Ascending aorta (tissue), 2 donors: ENCODE results near the gene RABGEF1. TPM values are rescaled to one million over a fixed set of nuclear protein-coding genes. Genes with fewer than 3 reads are reported as not detected.

Experiments
- DNase-seq, 2 donors: peaks; one replicate each; pipeline ENCODE4 v3.0.0-alpha.2; 2019; ENCODE audit warnings: low spot score in 2 of 2
- H3K27ac ChIP-seq, 2 donors: fragments of 200-600 bp; sonication (generic); one replicate each; pipeline ENCODE4 v1.5.1; 2016 to 2017; ENCODE audit warnings: mild to moderate bottlenecking in 1 of 2
- H3K27me3 ChIP-seq: fragments of 200-600 bp; sonication (generic); one replicate; pipeline ENCODE4 v1.5.1; 2017
- H3K36me3 ChIP-seq, 2 donors: fragments of 200-600 bp; sonication (generic); one replicate each; pipeline ENCODE4 v1.5.1; 2016
- H3K4me1 ChIP-seq, 2 donors: fragments of 200-600 bp; sonication (generic); one replicate each; pipeline ENCODE4 v1.5.1; 2016 to 2017; ENCODE audit warnings: mild to moderate bottlenecking in 1 of 2
- H3K4me3 ChIP-seq, 2 donors: fragments of 200-600 bp; sonication (generic); one replicate each; pipeline ENCODE4 v1.5.1; 2016 to 2017; ENCODE audit warnings: mild to moderate bottlenecking in 1 of 2
- H3K9me3 ChIP-seq, 2 donors: fragments of 200-600 bp; sonication (generic); one replicate each; pipeline ENCODE4 v1.5.1; 2016
- intact Hi-C: fragments of 100-400 bp; cut with DNase I; formaldehyde crosslinking; loops from one replicate; pipeline ENCODE4 v1.15.1; 2023
- total RNA-seq: library from RNA; depleted of rRNA; stranded (reverse); fragments of >200 nt; gene quantifications from one replicate; pipeline ENCODE4 v1.1.0, GENCODE V29; 2016
- TF ChIP-seq, protein P1 (sequence below), 3 experiments: fragments of 200-600 bp in 2 of 3; fragments of 450-650 bp in 1 of 3; sonication (generic) in 2 of 3; IDR thresholded peaks; one replicate each; pipeline ENCODE4 v1.5.1; 2016 to 2019; ENCODE audit warnings: antibody characterized with exemption in 3 of 3, mild to moderate bottlenecking in 1 of 3, moderate library complexity in 1 of 3

The RABGEF1 gene
- total RNA-seq, 1 donor from 2014 or later: 31.6 TPM

DNA sequence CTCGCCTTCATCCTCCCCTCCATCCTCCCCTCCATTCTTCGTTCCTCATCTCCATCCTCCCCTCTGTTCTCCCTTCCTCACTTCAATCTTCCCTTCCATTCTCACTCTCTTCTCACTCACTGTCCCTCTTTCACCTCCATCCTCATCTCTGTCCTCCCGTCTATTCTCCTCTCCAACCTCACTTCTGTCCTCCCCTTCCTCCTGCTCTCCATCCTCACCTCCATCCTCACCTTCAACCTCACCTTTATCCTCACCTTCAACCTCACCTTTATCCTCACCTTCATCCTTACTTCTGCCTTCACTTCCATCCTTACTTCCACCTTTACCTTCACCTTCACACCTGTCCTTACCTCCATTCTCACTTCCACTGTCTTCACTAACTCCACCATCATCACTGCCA, 11.3 kb upstream of the RABGEF1 start:
- intact Hi-C loops: no loop called here
- H3K27ac ChIP-seq: no peak overlapping the region
- DNase-seq: no peak
- no peaks in the 10 kb centered on the region for H3K4me1 ChIP-seq
- H3K27me3 ChIP-seq: no peaks in the 10 kb centered on the region
- H3K36me3 ChIP-seq: peaks cover 2 to 11% of the 10 kb centered on the region in 2 donors
- H3K4me3 ChIP-seq: no peak overlapping the region
- peaks cover 2 to 7% of the 10 kb centered on the region in 2 donors for H3K9me3 ChIP-seq
- TF ChIP-seq, protein P1, sequence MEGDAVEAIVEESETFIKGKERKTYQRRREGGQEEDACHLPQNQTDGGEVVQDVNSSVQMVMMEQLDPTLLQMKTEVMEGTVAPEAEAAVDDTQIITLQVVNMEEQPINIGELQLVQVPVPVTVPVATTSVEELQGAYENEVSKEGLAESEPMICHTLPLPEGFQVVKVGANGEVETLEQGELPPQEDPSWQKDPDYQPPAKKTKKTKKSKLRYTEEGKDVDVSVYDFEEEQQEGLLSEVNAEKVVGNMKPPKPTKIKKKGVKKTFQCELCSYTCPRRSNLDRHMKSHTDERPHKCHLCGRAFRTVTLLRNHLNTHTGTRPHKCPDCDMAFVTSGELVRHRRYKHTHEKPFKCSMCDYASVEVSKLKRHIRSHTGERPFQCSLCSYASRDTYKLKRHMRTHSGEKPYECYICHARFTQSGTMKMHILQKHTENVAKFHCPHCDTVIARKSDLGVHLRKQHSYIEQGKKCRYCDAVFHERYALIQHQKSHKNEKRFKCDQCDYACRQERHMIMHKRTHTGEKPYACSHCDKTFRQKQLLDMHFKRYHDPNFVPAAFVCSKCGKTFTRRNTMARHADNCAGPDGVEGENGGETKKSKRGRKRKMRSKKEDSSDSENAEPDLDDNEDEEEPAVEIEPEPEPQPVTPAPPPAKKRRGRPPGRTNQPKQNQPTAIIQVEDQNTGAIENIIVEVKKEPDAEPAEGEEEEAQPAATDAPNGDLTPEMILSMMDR (IDR thresholded peaks at IDR 0.05): no peak

DNA sequence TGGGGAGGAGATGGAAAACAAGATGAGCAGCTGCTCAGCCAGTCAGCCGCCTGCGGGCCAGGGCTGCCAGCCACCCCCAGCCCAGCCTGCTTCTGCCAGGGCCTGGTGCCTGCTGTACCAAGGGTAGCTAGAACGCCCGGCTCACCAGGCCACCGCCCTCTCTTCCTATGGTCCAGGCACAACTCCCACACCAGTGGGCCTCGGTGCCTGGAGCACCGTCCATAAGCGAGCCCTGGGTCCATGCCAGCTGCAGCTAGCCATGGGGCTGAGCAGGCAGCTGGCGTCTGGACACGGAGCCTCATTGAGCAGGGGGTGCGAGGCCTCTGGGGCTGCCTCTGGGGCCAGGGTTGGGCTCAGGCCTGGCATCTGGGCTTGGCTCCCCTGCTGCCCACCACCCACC, 8.5 kb upstream of the RABGEF1 start:
- Histone ChIP-seq H3K4me3 (no peak overlapping the region), H3K9me3 (peaks cover 8 to 9% of the 10 kb centered on the region in 2 donors), H3K4me1 (no peaks in the 10 kb centered on the region), H3K36me3 (peaks cover 5 to 8% of the 10 kb centered on the region in 2 donors), H3K27ac (no peak overlapping the region), H3K27me3 (no peaks in the 10 kb centered on the region)
- TF ChIP-seq, protein P1 (IDR thresholded peaks at IDR 0.05): no peak
- intact Hi-C loops: no loop called here
- DNase-seq: no peak

DNA sequence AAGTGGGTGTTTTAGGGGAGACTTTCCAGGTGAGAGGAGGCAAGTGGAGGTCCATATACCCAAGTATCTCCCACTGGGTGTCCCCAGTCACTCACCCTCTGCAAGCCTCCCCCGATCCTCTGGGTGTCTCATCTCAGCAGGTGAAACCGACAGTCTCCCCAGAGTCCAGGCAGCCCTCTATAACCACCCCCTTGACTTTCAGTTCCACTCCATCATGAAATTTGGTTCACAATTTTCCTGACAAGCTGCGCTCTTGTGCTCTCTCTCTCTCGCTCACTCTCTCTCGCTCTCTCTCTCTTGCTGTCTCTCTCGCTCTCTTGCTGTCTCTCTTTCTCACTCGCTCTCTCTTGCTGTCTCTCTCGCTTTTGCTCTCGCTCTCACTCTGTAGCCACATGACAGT, 8.1 kb upstream of the RABGEF1 start:
- DNase-seq: no peak
- H3K36me3 ChIP-seq: peaks cover 5 to 8% of the 10 kb centered on the region in 2 donors
- intact Hi-C loops: no loop called here

DNA sequence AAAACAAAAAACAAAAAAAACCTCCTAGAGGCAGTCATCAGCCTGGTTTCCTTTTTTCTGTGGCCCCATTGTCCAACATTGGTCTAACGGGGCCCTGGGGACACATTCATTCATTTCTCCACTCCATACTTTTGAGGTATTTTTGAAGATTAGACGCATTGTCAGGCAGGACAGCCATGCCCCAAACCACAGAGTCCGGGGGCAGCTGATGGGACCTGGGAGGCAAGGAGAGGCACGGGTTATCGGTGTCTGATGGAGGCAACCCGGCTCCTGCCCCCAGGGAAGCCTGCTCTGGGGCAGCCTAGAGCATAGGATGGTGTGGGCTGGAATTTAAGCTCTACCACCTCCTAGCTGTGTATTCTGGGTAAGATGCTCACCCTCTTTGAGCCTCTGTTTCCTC, 6.5 kb upstream of the RABGEF1 start:
- no peak for DNase-seq
- Histone ChIP-seq H3K4me3 (no peak overlapping the region), H3K9me3 (peaks cover 8 to 9% of the 10 kb centered on the region in 2 donors), H3K36me3 (peaks cover 5 to 8% of the 10 kb centered on the region in 2 donors), H3K27ac (no peak overlapping the region), H3K27me3 (no peaks in the 10 kb centered on the region), H3K4me1 (no peaks in the 10 kb centered on the region)
- TF ChIP-seq, protein P1 (IDR thresholded peaks at IDR 0.05): no peak
- intact Hi-C loops: no loop called here

More for the DNA sequence above, 8.1 kb upstream of the RABGEF1 start:
- no peak overlapping the region for H3K27ac ChIP-seq
- no peaks in the 10 kb centered on the region for H3K27me3 ChIP-seq
- H3K4me3 ChIP-seq: no peak overlapping the region
- TF ChIP-seq, protein P1 (IDR thresholded peaks at IDR 0.05): no peak
- H3K9me3 ChIP-seq: peaks cover 8 to 9% of the 10 kb centered on the region in 2 donors
- H3K4me1 ChIP-seq: no peaks in the 10 kb centered on the region

DNA sequence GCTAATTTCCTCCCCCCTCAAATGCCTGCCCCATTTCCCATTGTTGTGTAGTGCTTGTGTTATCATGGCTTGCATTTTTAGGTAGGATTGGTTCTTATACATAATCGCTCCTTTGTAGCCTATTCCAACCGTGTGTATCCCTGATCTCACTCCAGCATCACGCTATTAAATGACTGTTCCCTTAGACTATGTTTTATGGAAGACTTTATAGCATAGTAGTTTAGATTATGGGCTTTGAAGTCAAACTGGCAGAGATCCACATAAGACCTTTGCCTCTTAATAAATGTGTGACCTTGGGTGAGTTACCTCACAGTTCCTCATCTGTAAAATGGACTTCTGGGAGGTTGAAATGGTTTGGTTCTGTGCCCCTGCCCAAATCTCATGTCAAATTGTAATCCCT, 5.4 kb upstream of the RABGEF1 start:
- DNase-seq: no peak
- intact Hi-C loops: no loop called here
- Histone ChIP-seq H3K9me3 (peaks cover 8 to 9% of the 10 kb centered on the region in 2 donors), H3K27me3 (no peaks in the 10 kb centered on the region), H3K4me3 (no peak overlapping the region), H3K27ac (no peak overlapping the region), H3K4me1 (peaks cover 0 to 5% of the 10 kb centered on the region in 2 donors), H3K36me3 (peaks cover 5 to 8% of the 10 kb centered on the region in 2 donors)
- TF ChIP-seq, protein P1 (IDR thresholded peaks at IDR 0.05): no peak

DNA sequence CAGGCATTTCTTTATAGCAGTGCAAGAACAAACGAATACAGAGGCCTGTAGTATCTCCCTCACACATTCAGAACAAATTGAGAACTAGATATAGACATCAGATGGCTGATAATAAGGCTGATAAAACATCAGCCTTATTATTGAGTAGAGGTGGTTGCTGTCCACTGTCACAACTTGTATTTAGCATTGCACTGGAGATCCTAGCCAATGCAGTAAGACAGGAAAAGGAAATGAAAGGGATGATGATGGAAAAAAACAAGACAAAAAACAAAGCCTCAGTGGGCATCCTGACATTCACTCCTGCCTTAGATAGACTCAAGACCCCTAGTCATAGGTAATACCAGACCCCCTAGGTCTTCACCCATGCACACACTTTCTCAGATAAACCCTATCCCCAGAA, 4.7 kb upstream of the RABGEF1 start:
- Histone ChIP-seq H3K27me3 (no peaks in the 10 kb centered on the region), H3K9me3 (peaks cover 8 to 9% of the 10 kb centered on the region in 2 donors), H3K4me1 (peaks cover 0 to 5% of the 10 kb centered on the region in 2 donors), H3K36me3 (peaks cover 5 to 8% of the 10 kb centered on the region in 2 donors), H3K27ac (no peak overlapping the region), H3K4me3 (no peak overlapping the region)
- no peak for DNase-seq
- intact Hi-C loops: no loop called here
- TF ChIP-seq, protein P1 (IDR thresholded peaks at IDR 0.05): no peak
